Peyer's patch (tissue), 4 donors: ENCODE data around the gene ARFGAP1. TPM values are rescaled to one million over a fixed set of nuclear protein-coding genes. Genes with fewer than 3 reads are reported as not detected.

Experiments used
- DNase-seq, 3 donors: peaks; one replicate each; pipeline ENCODE4 v3.0.0-alpha.2; 2017 to 2019
- H3K27ac ChIP-seq, 4 donors: fragments of 200-600 bp; sonication (generic); one replicate each; pipeline ENCODE4 v1.5.1; 2016 to 2019
- H3K27me3 ChIP-seq, 2 donors: fragments of 200-600 bp; sonication (generic); one replicate each; pipeline ENCODE4 v1.5.1; 2019
- H3K36me3 ChIP-seq, 3 donors: fragments of 200-600 bp; sonication (generic); one replicate each; pipeline ENCODE4 v1.5.1; 2016 to 2019
- H3K4me1 ChIP-seq, 4 donors: fragments of 200-600 bp; sonication (generic); one replicate each; pipeline ENCODE4 v1.5.1; 2016 to 2019
- H3K4me3 ChIP-seq, 4 donors: fragments of 200-600 bp; sonication (generic); 1 replicate in 3 of 4; 2 replicates in 1 of 4; pipeline ENCODE4 v1.5.1; 2016 to 2019; ENCODE audit warnings: mild to moderate bottlenecking in 1 of 4
- H3K9me3 ChIP-seq, 4 donors: fragments of 200-600 bp; sonication (generic); one replicate each; pipeline ENCODE4 v1.5.1; 2016 to 2019; ENCODE audit warnings: mild to moderate bottlenecking in 1 of 4
- CTCF ChIP-seq, 6 experiments: fragments of 450-650 bp in 4 of 6; fragments of 200-600 bp in 2 of 6; sonication (generic) in 1 of 6; IDR thresholded peaks; one replicate each; pipeline ENCODE4 v1.5.1; 2017 to 2019; ENCODE audit warnings: antibody characterized with exemption in 6 of 6, mild to moderate bottlenecking in 3 of 6, moderate library complexity in 1 of 6
- POLR2A ChIP-seq, 2 donors: fragments of 450-650 bp; IDR thresholded peaks; one replicate each; pipeline ENCODE4 v1.5.1; 2017; ENCODE audit warnings: antibody characterized with exemption in 2 of 2, mild to moderate bottlenecking in 2 of 2, moderate library complexity in 2 of 2
- small RNA-seq, 2 donors: library from RNA; depleted of rRNA; stranded (forward); fragments of <200 nt; gene quantifications; one replicate each; pipeline ENCODE3, GENCODE V24; 2016
- total RNA-seq, 4 donors: library from RNA; depleted of rRNA; stranded (reverse); fragments of >200 nt; gene quantifications; one replicate each; pipeline ENCODE4 v1.1.0, GENCODE V29; 2016

The ARFGAP1 gene
- total RNA-seq, 4 donors from 2014 or later = 66.6 to 149 (median 89.8) TPM

- no peaks in the 10 kb centered on the region for H3K36me3 ChIP-seq
- H3K4me3 ChIP-seq = no peak overlapping the region
- TF ChIP-seq POLR2A (IDR thresholded peaks at IDR 0.05) = no peak
- TF ChIP-seq CTCF (IDR thresholded peaks at IDR 0.05) = no peak
- H3K27ac ChIP-seq = no peak overlapping the region
- H3K9me3 ChIP-seq = peaks cover 0 to 5% (median 0%) of the 10 kb centered on the region in 4 donors
- no peaks in the 10 kb centered on the region for H3K27me3 ChIP-seq
- DNase-seq = no peak
- H3K4me1 ChIP-seq = no peaks in the 10 kb centered on the region
These were observed 63.7 kb downstream of the ARFGAP1 start for GRCh38 chr20:63336232-63336752.

- Histone ChIP-seq H3K4me3 (no peak overlapping the region), H3K9me3 (no peaks in the 10 kb centered on the region), H3K4me1 (no peaks in the 10 kb centered on the region), H3K36me3 (no peaks in the 10 kb centered on the region), H3K27me3 (no peaks in the 10 kb centered on the region), H3K27ac (no peak overlapping the region)
- no peak for DNase-seq
- no peak for TF ChIP-seq POLR2A (IDR thresholded peaks at IDR 0.05)
- TF ChIP-seq CTCF (IDR thresholded peaks at IDR 0.05) = no peak
These were observed 65.3 kb downstream of the ARFGAP1 start for GRCh38 chr20:63337786-63338420.

Small RNA genes within 50 kb of the gene (small RNA-seq; reads per million reads assigned to genes)
- gene MIR3196 (0 reads per million in 2 donors), gene MIR4326 (0 to 1.3 reads per million in 2 donors), gene RNU6-994P (0 reads per million in 2 donors)

Other genes starting within 250 kb of the ARFGAP1 start
- gene YTHDF1, start 56.7 kb upstream of the ARFGAP1 start, total RNA-seq = 10 to 100 TPM; 25.7 to 30.5 (median 28.3) TPM
- not detected for gene BIRC7, start 36.9 kb upstream of the ARFGAP1 start, total RNA-seq
- gene NKAIN4, start 18.4 kb upstream of the ARFGAP1 start, total RNA-seq = not detected
- not detected for gene COL20A1, start 20.4 kb downstream of the ARFGAP1 start, total RNA-seq
- not detected for gene CHRNA4, start 88.5 kb downstream of the ARFGAP1 start, total RNA-seq
- gene KCNQ2, start 199.8 kb downstream of the ARFGAP1 start, total RNA-seq = not detected
- 1 to 10 TPM in 3 of 4 donors, under 1 TPM in 1; 0.67 to 3.3 (median 2.1) TPM for gene EEF1A2, start 226.3 kb downstream of the ARFGAP1 start, total RNA-seq
- gene PPDPF, start 248.0 kb downstream of the ARFGAP1 start, total RNA-seq = 100 to 1,000 TPM in 3 of 4 donors, 10 to 100 TPM in 1; 94.1 to 435 (median 193) TPM